AG20443 (cell line): Measurements from ENCODE around the gene TAX1BP1.
"Not testable (repeated sequence)": the region's sequence is repeated elsewhere in the genome, so short reads cannot be mapped to it uniquely, and the experiment has no call there.

ENCODE experiments used
- DNase-seq: peaks from one replicate; pipeline ENCODE4 v3.0.0; 2012; ENCODE audit warnings: low spot score, mixed read lengths

The TAX1BP1 gene

GRCh38 chr7:27843584-27844305 lies 103.8 kb downstream of the TAX1BP1 start:
- DNase-seq, result no peak

GRCh38 chr7:27846388-27846787 lies 106.4 kb downstream of the TAX1BP1 start:
- DNase-seq, result no peak

DNA sequence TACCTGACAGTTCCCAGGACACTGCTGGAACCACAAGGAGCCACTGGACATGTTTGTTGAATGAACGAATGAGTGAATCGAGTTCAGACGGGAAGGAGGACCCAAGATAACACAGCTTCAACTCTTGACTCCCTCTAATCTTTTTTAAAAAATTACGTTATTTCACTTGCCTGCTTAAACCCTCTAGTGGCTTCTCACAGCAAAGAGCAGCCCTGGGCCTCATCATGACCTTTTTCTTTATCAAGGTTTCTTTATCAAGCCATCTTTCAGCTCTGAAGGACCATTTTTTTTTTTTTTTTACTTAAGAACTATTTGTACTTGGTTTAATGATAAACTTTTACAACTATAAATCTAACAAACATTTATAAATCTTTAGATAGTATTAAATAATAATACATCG lies 110.6 kb downstream of the TAX1BP1 start:
- no peak for DNase-seq

GRCh38 chr7:27856703-27857485 lies 116.9 kb downstream of the TAX1BP1 start:
- not testable (repeated sequence) for DNase-seq

- DNase-seq, result no peak
Measured at GRCh38 chr7:27860800-27861199, 120.8 kb downstream of the TAX1BP1 start.

GRCh38 chr7:27861747-27862146 lies 121.8 kb downstream of the TAX1BP1 start:
- no peak for DNase-seq

DNA sequence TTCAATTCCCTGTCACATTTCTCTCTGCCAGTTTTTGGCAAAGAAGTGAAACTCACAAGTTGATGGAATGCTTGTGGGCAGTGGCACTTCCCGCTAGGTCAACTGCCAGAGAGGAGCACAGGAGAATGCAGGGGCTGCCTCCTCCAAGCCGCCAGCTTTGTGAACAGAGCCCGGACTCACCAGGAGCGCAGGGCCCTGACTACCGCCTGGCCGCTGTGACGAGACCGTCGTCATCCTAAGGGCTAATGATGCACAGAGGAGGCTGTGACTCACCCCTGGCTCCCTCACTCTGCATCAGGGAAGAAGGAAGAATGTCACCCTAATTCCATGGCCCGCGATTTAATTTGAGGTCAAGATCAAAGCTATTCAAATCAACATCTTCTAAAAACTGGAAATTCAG lies 123.9 kb downstream of the TAX1BP1 start:
- DNase-seq, result no peak

DNA sequence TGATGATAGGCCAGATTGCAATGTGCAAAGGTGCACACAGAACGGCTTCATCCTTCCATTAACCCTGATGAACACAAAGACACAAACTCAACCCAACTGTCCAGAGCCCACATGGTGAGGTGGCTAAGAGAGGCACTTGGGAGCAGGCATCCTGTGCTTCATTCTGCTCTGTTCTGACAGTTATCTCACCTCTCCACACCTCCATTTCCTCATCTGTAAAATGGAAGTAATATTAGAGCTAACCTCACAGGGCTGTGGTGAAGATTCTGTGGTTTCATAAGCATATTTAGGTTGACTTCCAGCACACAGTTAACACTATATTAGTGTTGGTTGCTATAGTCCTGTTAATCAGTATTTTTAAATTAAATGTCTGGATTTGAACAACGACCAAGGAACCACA lies 126.3 kb downstream of the TAX1BP1 start:
- no peak for DNase-seq

GRCh38 chr7:27866828-27867672 lies 127.1 kb downstream of the TAX1BP1 start:
- DNase-seq, result no peak

GRCh38 chr7:27868131-27868550 lies 128.2 kb downstream of the TAX1BP1 start:
- DNase-seq, result peak; percentile 38

DNA sequence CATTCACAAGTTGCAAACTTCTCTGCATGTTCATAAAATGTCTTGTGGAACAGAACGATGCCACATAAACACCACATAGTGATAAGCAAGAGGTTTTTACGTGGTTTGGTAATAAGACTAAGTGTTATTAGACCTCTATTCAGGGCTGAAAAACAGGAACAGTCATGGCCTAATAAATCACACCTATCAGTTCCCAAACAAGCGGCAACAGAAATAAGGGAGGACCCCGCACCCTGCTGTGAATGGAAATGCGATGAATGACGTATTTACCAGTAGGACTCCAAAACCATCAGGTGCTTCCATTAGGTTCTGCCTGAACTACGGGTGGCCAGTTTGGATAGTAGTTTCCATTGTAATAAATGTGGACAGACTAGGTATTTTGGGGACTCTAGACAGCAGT lies 129.1 kb downstream of the TAX1BP1 start:
- DNase-seq, result no peak

DNA sequence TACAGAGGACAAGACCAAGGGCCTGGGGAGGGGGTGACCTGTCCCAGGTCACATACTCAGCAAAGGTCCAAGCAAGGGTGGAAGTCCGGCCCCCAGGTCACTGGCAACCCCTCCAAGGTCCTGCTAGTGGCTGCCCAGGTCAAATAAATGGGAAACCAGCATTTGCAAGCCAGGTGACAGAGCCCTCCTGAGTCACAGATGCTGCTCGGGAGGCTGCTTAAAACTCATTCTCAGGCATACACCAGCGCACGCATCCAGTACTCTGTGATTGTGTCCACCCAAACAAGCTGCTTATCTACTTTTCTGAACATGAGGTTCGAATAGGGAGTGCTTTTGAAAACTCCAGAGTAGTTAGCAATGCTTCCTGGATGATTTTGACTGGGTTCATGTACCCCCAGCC lies 130.6 kb downstream of the TAX1BP1 start:
- no peak for DNase-seq

- no peak for DNase-seq
Measured at GRCh38 chr7:27871086-27871485, 131.1 kb downstream of the TAX1BP1 start.

- DNase-seq, result no peak
Measured at GRCh38 chr7:27871866-27872265, 131.9 kb downstream of the TAX1BP1 start.

DNA sequence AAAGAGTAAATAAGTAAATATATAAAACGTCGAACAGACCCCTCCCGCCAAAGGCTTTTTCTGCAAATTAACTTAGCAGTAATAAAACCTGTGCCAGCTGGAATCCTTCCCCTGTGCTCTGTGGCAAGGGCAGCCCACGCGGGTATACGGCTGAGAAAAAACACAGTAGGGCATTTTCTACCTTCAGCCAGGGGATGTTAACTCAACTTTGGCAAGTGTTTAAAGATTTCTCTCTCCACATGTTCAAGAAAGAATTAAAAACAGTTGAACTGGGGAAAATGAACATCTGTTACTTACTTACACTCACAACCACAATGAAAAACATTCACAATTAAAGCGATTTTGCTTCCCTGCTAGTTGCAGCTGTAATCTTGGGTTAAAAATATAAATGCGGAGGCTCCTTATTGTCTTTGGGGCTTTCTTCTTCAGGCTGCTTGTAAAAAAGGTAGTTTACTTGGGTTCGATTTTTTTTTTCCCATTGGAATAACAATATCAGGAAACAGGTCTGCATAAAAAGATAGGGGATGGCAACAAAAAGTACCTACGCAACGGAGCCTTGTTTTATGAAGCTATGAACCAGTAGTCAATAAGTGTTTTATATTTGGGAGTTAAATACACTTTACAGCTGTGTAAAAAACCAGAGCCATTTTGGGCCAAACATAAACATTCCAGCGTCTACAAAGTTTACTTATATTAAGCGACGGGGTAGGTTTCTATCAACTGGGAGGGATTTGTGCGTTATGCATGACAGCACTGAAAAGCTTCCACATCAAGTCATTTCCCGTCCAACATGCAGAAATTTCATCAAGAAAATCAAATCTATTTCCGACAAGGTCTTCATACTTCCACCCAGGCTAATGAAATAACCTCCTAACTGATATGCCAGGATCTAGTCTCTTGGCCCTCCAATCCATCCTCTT lies 132.7 kb downstream of the TAX1BP1 start:
- no peak for DNase-seq

- DNase-seq, result peak; percentile 40
Measured at GRCh38 chr7:27873981-27874957, 134.3 kb downstream of the TAX1BP1 start.

DNA sequence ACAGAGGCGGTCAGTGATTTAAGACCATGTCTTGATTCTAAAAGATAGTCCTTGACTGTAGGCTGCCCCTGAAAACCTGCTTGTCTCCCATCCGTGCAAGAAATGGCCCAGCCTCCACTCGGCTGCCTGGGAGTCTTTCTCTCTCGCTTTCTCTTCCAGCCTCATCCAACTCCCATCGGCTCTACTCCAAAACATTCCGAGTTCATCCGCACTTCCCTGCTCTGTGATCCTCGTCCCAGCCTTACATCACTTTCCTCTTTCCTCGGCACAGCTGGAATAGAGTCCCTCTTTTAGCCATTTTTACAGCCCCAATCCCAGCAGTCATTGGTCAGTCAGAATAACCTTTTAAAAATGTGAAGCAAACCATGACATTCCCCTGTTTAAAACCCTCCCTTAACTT lies 135.1 kb downstream of the TAX1BP1 start:
- DNase-seq, result no peak

GRCh38 chr7:27875832-27876231 lies 135.9 kb downstream of the TAX1BP1 start:
- DNase-seq, result no peak

GRCh38 chr7:27876756-27877155 lies 136.8 kb downstream of the TAX1BP1 start:
- no peak for DNase-seq
